Measurements from ENCODE around the gene FGFR2. TPM values are rescaled to one million over a fixed set of nuclear protein-coding genes. Genes with fewer than 3 reads are reported as not detected.
"Not testable (repeated sequence)": the region's sequence is repeated elsewhere in the genome, so short reads cannot be mapped to it uniquely, and the experiment has no call there.

FGFR2 gene
- polyA plus RNA-seq, 12 donors = 0.64 to 108 (median 1.6) TPM; not detected in 1

DNA sequence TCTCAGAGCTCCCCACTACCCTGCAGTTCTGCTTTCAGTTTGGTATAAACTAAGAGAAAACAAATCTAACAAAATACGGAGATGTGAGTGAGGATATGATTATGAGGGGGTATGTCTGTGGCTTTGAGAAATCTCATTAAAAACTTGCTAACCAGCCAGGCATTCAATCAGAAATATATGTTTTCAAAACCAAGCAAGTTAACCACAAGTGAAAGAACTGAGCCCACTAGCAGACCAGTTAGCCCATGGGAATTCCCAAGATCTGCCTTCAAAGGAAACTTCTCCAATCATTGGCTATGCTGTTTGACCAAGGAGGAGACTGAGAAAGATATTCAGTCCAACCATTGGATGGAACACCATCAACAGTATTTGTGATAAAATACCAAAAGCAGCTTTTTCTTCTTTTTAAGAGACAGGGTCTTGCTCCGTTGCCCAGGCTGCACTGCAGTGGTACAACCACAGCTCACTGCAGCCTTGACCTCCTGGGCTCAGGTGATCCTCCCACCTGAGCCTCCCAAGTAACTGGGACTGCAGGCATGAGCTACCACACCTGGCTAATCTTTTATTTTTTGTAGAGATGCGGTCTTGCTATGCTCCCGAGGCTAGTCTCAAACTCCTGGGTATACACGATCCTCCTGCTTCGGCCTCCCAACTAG, 41.2 kb downstream of the FGFR2 start:
- DNase-seq = no peak

DNA sequence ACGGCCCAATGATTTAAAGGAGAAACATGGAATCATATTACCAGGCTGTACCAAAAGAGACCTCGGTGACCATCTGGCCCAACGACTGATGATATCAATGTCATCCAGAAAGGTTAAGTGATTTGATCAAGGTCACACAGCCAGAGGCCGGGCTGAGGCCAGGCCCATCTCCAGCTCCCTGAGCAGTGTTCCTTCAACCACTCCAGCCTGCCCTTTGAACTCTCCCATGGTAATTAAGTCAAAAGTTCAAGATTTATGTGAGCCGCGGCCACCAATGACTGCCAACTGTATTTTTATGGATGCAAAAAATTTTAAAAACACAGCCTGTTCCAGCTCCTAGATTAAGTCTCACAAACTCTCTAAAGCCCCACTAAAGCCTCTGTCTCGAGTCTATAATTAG, 41.8 kb downstream of the FGFR2 start:
- no peak for DNase-seq

- DNase-seq = not testable (repeated sequence)
Measured at GRCh38 chr10:121554916-121555315, 43.3 kb downstream of the FGFR2 start.

- DNase-seq = no peak
Measured at GRCh38 chr10:121553511-121554264, 44.6 kb downstream of the FGFR2 start.

DNA sequence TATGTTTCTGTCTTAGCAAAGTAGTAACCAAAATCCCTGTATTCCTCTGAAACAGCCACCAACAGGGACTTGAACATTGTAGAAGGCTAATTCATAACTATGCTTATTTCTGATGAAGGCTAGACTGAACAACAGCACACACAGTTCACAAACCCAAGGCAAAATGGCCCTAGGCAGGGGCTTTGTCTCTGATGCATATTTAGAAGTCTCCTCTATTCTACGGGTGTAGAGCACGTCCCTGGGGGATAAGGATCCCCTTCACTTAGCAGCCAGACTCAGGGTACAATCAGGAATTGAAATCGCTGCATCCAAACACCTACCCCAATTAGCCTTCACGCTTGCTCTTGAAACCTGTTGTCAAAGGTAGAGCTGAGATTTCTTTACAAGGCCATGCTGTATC, 45.5 kb downstream of the FGFR2 start:
- no peak for DNase-seq

- no peak for DNase-seq
Measured at GRCh38 chr10:121551210-121551885, 46.9 kb downstream of the FGFR2 start.

GRCh38 chr10:121544301-121544869, 53.9 kb downstream of the FGFR2 start:
- no peak for DNase-seq

DNA sequence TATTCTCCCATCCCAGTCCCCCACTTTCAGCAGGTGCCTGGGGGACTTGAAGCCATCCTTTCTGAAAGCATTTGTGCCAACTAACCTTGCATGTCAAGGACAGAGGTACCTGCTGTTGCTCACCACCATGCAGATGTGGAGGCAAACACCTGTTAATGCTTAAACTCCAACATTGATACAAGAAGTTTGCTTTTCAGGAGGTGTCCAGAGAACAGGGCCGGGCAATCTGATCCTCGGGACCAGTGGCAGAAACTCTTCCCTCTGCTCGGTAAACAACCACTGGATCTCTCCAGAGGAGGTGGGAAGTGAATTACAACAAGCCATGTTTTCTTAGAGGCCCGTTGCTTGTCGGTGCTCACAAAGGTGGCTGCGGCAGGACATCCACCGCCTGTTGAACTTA, 54.7 kb downstream of the FGFR2 start:
- DNase-seq = no peak

- DNase-seq = no peak
Measured at GRCh38 chr10:121541450-121542120, 56.7 kb downstream of the FGFR2 start.

DNA sequence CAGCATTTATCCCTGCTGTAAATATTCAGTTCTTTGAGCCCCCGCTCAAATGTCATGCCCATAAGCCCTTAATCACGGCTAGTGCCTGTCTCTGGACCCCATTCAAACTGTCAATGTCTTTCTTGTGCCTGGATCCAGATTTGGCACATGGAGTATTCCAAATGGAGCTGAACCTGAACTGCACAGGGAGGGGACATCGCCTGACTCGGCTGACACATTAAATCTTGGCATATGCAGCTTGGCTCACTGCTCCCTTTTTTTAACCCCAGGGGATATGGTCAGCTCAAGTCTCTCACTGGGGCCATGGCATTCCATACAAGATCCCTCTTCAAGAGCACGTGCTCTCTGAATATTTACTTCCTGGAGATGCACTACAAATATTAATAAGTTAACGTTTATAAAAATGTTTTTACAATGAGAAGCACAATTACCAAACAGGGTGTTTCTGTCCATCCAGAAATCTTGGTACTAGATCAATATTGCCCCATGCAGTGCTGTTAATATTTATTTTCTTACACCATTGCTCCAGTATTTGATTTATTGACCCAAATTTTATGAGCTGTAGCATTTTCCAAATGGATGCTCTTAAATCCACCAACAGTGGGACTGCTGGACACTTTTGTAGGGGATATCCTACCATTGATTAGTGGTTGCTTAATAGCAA, 57.4 kb downstream of the FGFR2 start:
- DNase-seq = no peak

GRCh38 chr10:121539786-121540185, 58.5 kb downstream of the FGFR2 start:
- no peak for DNase-seq

DNA sequence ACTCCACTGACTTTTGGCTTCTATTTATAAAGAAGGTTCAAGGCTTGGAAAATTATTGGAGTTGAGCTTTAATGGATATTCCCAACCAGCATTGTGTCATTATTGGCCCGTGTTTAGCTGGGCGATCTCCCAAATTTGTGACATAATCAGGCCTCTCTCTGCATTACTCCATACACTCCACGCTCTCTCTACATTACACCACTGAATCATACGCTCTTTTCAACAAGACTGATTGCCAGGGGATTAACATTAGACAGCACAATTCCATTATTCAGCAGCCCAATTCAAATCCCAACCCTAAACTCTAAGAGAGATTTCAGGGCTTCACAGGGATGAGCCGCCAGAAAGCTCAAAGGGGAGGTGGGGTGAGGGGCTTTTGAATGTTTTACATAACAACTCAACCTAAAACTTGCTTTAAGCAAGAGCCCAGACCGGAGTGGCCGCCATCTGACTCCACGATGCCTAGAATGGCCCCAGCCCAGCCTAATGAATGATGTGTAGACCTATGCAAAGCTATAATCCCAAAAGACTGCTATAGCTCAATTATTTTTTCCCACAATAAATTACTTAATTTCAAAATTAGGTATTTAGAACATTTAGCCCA, 61.8 kb downstream of the FGFR2 start:
- DNase-seq = peak; percentile 97

GRCh38 chr10:121535381-121535780, 62.9 kb downstream of the FGFR2 start:
- DNase-seq = no peak

GRCh38 chr10:121532292-121532864, 65.9 kb downstream of the FGFR2 start:
- no peak for DNase-seq

- no peak for DNase-seq
Measured at GRCh38 chr10:121531830-121532178, 66.4 kb downstream of the FGFR2 start.

- DNase-seq = no peak
Measured at GRCh38 chr10:121531076-121531829, 67.0 kb downstream of the FGFR2 start.

DNA sequence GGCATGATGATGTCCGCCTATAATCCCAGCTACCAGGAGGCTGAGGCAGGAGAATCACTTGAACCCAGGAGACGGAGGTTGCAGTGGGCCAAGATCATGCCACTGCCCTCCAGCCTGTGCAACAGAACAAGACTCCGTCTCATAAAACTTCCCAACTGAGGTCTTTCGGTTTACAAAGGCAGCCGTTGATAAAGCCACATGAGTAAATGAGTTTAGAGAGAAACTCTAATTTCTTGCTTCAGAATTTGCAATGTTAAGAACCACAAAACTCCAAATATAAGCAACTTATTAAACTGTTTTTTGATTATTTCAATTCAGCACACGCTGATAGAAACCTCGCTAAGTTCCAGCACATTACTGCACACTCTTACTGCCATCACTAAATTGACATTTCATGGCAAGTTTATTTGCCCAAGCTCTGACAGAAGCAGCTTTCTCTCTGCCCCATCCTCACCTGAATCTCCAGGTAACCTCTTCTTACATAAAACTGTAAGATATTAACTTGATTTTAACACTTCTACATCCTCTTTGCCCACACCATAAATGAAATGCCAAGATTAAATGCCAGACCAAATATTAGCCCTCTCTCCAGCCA, 67.7 kb downstream of the FGFR2 start:
- no peak for DNase-seq

DNA sequence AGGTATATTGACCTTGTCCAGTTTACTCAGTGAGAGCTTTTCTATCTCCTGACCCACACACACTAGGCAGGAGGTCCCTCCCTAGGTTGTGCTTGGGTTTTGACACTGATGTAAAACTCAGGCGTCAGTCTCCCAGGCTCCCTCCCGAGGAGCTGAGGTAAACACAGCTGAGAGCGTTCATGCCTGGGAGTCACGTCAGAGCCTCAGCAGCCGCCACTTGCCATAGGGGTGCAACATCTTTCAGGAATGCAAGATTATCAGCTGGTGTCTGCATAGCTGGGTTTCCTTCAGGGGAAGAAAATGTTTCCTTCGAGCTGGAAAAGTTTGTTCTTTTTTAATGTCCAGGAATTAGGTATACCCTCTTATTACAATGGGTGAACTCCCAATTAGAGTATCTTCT, 70.6 kb downstream of the FGFR2 start:
- no peak for DNase-seq

GRCh38 chr10:121526801-121527221, 71.4 kb downstream of the FGFR2 start:
- DNase-seq = no peak

Measured in muscle of arm (tissue), 12 donors.